HTERT RPE-1 (cell line): ENCODE results near the gene CBARP.

ENCODE experiments used
- in situ Hi-C: fragments of 300-500 bp; cut with MboI; formaldehyde crosslinking; loops from 4 replicates; pipeline ENCODE4 v1.14.3; 2020; ENCODE audit warnings: low sequenced_read_pairs

Gene CBARP

DNA sequence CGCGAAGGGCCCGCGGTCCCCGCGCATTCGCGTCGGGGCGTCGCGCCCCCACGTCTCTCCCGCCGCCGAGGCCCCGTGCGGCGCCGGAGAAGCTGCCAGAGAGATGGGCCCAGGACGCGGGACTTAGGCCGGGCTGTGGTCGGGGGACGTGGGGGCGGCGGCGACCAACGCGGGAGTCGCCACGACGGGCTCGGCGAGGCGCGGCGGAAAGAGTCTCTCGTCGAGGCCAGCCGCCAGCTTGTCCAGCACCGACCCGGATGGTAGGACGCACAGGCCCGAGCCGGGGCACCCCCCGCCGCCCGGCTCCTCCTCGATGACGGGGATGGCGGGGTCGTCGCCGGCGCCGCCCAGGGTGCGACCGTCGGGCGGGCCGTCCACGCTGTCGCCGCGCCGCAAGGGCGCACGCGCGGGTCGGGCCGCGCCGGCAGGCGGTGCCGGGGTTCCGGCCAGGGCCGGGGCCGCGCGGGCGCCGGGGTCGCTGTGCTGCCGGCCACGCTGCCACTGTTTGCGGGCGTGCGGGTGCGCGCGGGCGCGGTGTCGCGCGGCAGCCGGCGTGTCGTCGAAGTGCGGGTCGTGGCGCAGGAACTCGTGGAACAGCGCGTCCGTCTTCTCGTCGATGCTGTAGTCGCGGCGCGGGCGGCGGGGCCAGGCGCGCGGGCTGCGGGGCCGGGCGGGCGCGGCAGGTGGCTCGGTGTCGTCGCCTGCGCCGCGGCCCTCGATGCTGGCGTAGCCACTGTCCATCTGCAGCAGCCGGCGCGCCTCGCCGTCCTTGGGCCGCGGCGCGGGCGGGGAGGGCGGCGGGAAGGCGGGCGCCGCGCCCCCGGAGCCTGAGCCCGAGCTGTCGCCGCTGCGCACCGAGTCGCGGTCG lies 8.5 kb downstream of the CBARP start:
- in situ Hi-C loops, result no loop called here

DNA sequence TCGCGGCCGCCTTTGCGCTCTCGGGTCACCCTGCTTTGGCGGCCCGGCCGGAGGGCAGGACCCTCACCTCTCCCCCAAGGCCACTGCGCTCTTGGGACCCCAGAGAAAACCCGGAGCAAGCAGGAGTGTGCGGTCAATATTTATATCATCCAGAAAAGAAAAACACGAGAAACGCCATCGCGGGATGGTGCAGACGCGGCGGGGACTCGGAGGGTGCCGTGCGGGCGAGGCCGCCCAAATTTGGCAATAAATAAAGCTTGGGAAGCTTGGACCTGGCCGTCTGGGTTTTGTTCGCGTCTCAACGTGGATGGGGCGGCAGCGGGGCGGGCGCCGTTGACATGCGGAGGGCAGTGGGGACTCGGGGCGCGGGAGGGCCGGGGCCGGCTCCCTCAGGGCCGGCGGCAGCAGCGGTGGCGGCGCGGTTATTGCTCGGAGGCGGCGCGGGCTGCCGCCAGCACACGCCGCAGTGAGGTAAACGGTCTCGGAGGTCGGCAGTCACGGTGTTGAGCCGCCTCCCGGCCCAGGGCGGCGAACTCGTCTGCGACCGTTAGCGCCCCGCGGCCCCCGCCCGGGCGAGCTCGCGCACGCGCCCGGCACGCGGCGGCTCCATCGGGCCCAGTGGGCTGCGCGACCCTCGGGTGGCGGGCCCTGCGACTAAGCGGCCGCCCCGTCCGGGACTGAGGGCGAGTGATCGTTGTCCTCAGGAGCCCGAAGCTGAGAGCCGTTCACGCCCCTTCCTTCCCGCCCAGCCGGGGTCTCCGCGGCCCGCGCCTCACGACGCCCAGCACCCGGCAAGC lies 9.4 kb downstream of the CBARP start:
- in situ Hi-C loops, result no loop called here

DNA sequence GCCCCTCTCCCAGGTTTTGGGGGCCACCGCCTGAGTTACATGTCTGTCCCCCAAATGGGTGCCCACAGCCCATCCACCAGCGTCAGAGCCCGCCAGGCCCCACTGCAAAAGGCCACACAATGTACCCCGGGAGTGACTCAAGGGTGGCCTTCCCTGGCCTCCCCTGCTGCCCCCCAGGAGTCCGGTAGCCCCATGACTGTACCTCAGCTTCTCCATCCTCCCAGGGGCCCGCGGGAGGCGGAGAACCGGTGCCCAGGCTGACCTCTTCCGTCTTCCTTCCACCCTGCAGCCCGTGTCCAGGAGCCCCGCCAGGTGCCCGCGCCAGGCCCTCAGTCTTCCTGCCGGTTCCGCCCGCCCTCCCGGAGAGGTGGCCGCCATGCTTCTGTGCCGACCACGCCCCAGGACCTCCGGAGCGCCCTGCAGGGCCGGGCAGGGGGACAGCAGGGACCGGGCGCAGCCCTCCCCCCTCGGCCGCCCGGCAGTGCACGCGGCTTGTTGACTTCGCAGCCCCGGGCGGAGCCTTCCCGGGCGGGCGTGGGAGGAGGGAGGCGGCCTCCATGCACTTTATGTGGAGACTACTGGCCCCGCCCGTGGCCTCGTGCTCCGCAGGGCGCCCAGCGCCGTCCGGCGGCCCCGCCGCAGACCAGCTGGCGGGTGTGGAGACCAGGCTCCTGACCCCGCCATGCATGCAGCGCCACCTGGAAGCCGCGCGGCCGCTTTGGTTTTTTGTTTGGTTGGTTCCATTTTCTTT lies 10.3 kb downstream of the CBARP start:
- in situ Hi-C loops, result no loop called here

DNA sequence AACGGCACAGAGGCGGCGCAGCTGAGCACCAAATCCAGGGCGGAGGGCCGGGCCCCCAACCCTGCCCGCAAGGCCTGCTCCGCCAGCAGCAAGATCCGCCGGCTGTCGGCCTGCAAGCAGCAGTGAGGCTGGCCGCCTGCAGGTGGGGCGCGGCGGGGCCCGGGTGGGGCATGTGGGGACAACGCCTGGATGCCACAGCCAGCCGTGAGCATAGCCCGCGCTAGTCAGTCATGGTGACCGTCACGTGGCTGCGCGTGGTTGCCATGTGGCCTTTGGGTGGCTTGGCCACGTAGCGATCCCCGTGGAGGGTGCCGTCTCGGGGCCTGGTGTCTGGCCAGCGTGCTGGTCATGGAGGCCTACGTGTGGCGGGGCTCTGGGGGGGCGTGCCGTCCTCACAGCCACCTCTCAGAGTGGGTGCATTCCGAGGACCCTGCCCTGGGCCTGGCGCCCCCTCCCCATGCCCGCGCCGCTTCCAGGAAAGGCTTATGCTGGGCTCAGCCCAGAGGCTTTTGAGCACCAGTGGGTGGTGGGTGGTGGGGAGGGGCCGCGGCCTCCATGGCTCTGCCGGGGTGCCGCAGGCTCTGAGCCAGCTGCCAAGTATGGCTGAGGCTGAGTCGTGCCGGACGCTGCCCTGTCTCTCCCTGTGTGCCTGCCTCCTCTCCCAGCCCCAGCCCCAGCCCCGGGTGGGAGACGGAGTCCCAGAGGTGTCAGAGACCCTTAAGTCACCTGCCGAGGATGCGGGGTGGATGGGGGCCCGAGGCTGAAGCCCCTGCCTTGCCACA lies 11.1 kb downstream of the CBARP start:
- in situ Hi-C loops, result no loop called here

DNA sequence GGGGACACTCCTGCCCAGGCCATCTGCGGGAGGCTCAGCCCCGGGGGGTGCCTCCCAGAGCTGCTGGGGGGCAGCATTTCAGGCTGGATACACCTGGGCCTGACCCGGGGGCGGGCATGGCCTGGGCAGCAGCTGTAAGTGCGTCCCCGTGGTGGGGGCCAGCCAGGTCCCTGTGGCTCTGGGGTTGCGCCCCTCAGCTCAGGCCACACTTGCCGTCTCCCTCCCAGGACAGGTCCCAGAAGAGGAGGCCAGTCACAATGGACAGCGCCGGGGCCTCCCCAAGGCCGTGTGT lies 11.6 kb downstream of the CBARP start:
- in situ Hi-C loops, result no loop called here

DNA sequence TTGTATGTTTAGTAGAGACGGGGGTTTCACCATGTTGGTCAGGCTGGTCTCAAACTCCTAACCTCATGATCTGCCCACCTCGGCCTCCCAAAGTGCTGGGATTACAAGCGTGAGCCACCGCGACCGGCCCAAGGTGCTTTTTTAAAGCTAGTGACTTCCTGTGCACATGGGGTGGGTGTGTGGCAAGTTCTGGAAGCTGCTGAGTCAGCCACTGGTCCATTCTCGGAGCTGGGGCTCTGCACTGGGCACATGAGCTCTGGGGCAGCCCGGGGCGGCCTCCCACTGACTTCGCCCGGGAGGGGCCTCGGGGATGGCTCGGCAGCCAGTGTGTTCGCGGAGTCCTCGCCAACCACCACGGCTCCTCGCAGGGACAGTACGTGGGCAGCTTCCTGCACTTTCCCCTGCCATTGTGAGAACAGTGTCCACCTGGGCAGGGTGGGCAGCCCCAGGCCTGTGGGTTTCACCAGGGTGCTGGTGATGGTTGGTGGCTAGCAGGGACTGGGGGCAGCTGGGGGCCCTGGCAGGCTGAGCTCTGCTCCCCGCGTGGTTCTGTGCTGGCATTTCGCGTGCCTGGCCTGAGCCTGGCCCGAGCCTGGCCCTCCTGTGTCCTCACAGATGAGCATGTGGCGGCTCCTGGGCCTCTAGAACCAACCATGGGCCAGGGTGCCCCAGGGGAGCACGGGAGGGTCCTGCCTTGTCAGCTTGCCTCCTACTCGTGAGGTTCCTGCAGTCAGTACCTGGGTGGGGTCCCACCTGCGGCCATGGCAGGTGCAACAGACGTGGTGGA lies 12.2 kb downstream of the CBARP start:
- in situ Hi-C loops, result no loop called here

DNA sequence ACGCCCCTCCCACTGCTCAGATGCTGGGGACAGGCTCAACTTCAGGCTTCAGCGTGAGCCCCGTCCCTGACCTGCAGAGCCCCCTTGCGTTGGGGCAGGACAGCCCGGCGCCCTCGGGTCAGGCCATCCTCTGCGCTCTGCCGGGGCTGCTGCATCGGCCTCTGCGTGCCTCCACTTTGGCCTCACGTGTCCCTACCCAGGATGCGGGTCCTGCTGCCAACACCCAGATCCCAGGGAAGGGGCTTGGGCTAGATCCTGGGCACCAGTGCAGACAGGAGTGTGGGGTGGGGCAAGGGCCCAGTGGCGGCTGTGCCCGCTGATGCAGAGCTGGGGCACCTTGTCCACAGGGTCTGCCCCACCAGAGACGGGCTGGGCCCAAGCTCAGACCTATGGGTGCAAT lies 13.0 kb downstream of the CBARP start:
- in situ Hi-C loops, result no loop called here

DNA sequence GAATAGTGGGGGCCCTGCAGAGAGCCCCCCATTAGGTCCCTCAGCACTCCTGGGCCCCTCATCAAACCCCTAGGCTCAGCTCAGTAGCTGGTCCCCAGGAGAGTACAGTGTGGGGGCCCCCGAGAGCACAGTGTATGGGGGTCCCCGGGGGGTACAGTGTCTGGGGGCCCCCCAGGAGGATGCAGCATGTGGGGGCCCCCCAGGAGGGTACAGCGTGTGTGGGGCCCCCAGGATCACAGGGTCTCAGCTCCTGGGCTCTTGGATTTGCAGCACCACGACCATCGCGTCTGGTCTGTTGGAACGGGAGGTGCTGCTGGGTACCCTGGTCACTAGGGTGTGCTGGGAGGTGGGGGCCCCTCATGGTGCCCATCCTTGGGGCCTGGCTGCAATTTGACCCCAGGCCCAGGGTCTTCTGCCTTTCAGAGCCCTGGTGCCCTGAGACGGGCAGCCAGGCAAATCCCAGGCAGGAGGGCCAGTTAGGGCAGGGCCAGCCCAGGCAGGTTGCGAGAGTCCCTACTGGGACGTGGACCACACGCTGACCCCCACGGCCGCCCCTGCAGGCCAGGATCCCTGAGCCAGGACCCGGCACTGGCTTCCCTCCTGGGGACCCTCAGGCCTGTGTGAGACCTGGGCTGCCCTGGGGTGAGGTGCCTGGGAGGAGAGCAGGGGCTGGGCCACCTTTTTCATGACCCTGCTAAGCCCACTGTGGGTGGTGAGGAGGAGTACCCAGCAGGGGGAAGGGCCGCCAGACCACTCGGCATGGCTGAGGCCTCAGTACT lies 13.6 kb downstream of the CBARP start:
- in situ Hi-C loops, result no loop called here

DNA sequence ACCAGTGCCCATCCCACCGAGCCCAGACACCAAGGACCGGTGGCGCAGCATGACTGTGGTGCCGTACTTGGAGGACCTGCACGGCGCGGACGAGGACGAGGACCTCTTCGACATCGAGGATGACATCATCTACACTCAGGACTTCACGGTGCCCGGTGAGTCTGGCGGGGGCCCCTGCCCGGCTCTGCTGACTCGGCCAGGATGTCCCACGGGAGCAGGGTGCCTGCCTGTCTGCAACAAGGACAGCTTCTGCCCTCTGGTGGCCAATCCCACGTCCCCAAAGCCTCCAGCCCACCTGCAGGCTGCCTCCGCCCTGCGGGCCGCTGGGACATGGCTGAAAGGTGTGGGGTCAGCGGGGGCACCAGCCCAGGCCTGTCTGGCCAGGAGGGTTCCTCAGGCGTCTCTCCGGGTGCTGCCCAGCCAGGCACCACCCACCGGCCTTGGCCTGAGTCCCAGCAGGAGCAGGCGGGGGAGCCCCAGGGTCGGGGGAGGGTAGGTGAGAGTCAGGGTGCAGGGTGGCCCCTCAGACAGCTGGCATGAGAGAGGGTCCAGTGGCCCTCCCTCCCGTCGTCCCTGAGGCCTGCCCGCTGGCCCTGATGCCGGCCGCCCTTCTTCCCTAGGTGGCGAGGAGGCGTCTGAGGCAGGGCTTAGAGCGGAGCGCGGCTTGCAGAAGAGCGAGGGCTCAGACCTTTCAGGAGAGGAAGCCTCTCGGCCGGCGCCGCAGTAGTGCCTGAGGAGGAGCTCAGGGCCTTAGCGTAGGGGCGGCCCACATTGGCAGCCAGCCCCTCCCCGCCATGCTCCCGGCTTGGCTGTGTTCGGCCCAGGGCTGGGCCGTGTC lies 14.6 kb downstream of the CBARP start:
- in situ Hi-C loops, result no loop called here

DNA sequence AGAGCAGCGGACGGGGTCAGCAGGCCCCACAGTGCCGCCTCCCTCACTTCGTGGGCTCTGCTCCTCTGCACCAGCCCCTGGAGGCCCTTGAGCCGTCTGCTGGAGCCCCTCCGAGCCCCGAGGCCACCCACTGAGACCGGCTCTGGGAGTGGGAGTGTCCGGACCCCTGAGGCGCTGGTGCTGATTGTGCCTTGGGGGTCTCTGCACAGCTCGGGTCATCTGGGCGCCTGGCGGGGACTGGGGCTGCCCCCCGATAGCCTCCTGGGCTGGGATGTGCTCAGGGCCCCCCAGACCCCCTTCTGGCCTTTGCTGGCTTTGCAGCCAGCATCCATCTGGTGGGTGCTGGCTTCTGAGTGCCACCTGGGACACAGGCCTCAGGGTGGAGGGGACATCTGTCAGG lies 15.4 kb downstream of the CBARP start:
- in situ Hi-C loops, result no loop called here

DNA sequence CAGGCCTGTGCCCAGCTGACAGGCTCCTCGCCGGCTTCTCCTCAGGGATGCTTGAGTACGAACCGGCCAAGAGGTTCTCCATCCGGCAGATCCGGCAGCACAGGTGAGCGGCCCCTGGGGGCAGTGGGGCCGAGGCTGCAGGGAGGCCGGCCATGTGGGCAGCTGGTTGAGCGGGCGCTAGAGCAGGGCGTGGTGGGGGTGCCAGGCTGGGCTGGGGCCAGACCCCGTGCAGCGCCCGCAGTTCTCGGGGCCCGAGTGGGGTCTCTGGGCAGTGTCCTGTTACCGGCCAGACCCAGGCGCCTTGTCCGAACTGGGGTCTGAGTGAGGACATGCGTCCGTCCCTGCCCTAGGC lies 15.9 kb downstream of the CBARP start:
- in situ Hi-C loops, result no loop called here

DNA sequence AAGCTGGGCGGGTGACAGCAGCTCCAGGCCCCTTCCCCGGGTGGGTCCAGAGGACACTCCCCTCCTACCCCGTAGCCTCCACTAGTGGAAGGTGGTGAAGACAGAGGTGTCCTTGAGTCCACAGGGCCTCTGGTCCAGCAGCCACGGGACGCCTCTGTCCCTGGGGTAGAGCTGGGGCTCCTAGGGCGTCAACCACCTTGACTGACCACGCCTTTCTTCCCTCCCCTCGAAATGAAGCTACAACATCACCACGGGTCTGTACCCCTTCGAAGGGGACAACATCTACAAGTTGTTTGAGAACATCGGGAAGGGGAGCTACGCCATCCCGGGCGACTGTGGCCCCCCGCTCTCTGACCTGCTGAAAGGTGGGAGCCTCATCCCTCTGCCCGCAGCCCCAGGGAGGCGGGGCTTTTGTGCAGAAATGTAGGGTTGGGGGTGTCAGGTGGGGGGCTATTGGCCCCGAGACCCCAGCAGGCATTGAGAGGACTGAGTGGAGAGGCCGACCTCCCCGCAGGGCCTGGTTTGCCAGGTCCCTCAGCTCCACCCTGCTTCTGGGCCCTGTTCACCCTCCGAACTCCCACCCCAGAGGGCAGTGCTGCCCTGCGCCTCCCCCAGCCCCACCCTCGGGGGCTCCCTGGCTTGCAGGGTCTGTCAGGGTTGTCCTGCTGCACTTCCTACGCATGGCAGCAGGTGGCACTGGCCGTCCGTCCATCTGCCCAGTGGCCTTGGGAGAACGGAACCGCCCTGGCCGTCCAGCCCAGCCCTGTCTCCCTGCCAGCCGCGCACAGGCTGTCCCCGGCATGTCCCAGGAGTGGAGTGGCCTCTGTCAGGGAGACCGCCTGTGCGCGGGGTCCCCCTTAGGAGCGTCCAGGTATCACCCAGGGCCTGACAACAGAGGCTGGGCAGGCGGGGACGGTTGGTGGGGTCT lies 16.6 kb downstream of the CBARP start:
- in situ Hi-C loops, result no loop called here

DNA sequence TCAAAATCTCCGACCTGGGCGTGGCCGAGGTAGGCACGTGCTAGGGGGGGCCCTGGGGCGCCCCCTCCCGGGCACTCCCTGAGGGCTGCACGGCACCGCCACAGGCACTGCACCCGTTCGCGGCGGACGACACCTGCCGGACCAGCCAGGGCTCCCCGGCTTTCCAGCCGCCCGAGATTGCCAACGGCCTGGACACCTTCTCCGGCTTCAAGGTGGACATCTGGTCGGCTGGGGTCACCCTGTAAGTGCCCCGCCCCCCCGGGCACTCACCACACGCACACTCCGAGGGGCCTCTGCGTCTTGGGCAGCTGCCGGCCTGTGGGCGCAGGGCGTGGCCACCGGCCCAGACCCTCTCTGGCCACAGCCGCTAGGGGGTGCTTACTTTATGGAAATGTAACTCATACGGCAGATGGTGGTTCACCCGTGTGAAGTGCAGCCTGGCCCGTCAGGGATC lies 17.3 kb downstream of the CBARP start:
- in situ Hi-C loops, result no loop called here

DNA sequence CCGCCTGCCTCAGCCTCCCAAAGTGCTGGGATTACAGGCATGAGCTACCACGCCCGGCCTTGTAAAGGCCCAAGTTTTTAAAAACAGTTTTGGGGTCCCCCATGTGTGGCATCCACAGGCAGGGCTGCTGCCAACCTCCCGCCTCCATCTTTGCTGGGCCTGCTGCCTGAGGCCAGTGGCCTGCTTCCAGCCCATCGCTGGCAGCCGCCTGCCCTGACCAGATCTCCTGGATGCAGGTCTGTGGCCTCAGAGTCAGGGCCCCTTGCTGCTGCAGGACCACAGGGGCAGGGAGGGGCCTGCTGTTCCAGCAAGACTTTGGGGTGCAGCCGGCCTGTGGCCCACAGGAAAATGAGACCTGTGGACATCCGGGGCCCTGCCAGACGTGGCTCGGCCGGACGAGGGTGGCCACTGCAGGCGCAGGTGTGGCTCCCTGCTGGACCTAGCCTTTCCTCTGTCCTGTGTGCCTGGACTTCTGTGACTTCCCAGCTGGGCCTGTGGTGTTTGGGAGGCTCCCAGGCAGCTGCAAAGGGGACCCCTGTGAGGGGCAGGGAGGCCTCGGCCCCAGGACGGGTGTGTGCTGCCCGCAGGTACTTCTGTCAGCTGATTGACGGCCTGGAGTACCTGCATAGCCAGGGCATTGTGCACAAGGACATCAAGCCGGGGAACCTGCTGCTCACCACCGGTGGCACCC lies 17.9 kb downstream of the CBARP start:
- in situ Hi-C loops, result no loop called here

DNA sequence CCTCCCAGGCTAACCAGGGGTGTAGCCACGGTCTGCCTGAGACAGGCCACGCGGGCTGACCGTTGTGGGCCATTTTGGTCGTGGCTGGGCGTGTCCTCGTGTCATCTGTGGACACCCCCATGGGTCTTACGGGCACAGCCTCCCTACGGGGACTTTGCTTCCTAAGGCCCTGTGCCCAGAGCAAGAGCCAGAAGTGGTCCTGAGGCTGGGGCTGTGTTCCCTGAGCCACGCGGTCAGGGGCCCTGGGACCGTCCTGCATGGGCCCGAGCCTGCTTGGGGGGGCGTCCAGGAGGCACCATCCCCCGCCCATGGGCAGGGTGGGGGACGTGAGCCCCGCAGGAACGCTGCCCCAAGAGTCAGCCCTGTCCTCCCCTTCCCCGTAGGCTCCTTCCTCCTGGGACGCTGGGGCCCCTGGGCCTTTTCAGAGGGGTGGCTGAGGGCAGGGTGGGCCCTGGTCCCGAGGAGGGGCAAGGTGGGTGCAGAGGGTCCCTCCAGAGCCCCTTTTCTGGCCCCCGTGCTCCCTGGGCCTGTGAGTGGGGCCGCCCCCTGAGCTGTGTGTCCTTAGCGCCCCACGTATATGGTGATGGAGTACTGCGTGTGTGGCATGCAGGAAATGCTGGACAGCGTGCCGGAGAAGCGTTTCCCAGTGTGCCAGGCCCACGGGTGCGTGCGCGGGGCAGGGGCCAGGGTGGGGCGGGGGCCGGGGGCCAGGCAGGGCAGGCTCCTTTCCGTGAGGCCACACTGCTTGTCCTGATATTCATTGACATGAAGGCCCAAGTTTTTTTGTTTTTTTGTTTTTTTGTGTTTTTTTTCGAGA lies 18.8 kb downstream of the CBARP start:
- in situ Hi-C loops, result no loop called here

DNA sequence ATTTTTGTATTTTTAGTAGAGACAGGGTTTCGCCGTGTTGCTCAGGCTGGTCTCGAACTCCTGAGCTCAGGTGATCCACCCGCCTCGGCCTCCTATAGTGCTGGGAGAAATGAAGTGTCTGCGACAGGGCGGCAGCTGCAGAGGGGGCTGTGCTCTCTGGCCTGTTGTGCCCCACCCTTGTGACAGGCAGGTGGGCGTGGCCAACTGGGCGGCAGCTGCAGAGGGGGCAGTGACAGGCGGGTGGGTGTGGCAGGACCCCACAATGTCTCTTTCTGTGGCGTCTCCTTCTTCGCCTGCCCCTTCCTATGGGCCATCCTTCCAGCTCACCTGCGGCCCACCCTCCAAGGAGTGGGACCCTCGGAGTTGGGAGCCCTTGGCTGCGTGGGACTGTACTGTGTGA lies 20.4 kb downstream of the CBARP start:
- in situ Hi-C loops, result no loop called here
